WTC11 (cell line): Measurements from ENCODE around the gene TNFRSF1B.

ENCODE experiments used
- CREM ChIP-seq: sonication (generic); formaldehyde crosslinking; IDR thresholded peaks from 2 replicates; pipeline ENCODE4 v1.8.1; 2022; ENCODE audit warnings: mild to moderate bottlenecking, missing genetic modification reagents, moderate library complexity
- CTCF ChIP-seq: fragments of 200-600 bp; IDR thresholded peaks from 2 replicates; pipeline ENCODE4 v1.8.0; 2022; ENCODE audit warnings: antibody characterized with exemption
- ZNF121 ChIP-seq: sonication (generic); formaldehyde crosslinking; IDR thresholded peaks from 2 replicates; pipeline ENCODE4 v1.8.0; 2023; ENCODE audit warnings: missing genetic modification reagents

- TF ChIP-seq ZNF121 (CRISPR knock-in tag) (no peak), CREM (CRISPR knock-in tag) (no peak), CTCF (no peak)
Measured at GRCh38 chr1:12149791-12150175, 17.0 kb upstream of the TNFRSF1B start.
